GM23248 (cell line): ENCODE measurements around the gene FOXD2.

Source experiments
- EZH2 ChIP-seq: fragments of 200-600 bp; sonication (generic); IDR thresholded peaks from 2 replicates; pipeline ENCODE4 v1.6.1; 2018; ENCODE audit warnings: antibody characterized with exemption, mild to moderate bottlenecking; ENCODE audit not compliant: insufficient read depth, poor library complexity, severe bottlenecking
- EZH2phosphoT487 ChIP-seq: fragments of 200-600 bp; sonication (generic); IDR thresholded peaks from 2 replicates; pipeline ENCODE4 v1.6.1; 2018; ENCODE audit warnings: antibody characterized with exemption, moderate library complexity, mild to moderate bottlenecking, low read depth; ENCODE audit not compliant: insufficient read depth

DNA sequence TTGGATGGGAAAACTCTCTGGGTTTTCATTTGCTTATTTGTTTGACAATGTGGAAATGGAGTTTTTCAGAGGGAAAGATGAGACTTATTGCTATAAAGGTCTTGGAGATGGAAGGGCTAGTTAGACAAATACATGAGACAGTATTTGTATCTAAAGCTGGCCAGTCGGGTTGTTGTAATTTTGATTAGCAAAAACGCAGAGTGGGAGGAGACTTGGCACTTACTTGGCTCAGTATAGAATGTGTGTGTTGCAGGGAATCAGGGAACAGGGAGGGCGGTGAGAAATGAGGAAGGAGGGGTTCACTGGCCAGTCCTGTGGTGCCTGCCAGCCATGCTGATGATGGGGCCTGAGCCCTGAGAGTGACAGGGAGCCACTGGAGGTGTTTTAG, 27.8 kb upstream of the FOXD2 start:
- TF ChIP-seq EZH2phosphoT487 (no peak), EZH2 (no peak)
